ENCODE data around the gene SLC6A7.

The SLC6A7 gene

DNA sequence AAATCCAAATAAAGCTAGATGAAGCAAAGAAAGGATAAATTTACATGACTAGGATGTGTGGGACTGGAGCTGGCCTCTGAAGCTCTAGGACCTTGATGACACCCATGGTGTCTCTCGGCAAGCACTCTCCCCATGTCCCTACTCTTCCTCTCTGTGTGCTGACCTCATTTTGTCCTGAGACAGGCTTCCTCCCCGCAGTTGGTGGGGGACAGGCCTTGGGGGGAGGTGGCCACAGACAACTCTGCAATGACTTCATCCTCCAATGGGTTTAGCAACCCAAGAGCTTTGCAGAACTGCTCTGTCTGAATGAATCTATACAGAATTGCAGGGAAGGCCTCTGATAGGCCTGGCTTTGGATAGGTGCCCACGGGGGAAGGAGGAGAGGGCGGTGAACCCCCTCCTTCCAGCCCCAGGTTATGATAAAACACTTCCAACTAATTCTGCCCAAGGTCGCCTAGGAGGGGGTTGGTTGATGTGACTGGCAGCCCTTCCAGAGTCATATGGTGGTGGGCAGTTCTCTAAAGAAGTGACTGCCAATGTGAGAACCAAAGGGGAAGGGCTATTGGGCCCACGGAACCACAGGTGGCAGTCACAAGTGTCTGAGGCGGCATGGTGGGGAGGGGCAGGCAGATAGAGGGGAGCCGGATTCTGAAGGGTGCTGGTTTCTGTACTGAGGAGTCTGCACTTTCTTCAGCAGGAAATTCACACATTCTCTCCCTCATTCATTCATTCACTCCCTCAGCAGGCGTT lies 6.0 kb downstream of the SLC6A7 start:
- no peak for DNase-seq

DNA sequence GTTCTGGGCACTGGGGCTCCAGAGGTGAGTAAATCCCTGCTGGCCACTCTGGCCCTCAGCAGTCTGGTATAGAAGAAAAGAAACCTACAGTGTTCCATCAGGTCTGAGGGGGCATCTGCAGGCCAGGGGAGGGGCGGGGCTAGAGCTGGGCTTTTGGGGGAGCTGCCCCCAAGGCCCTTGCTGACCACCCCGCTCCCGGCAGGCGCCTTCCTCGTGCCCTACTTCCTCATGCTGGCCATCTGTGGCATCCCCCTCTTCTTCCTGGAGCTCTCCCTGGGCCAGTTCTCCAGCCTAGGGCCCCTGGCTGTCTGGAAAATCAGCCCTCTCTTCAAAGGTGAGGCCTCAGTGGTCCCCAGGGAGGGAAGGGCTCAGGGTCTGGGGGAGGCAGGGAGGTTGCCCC lies 6.7 kb downstream of the SLC6A7 start:
- DNase-seq: no peak

DNA sequence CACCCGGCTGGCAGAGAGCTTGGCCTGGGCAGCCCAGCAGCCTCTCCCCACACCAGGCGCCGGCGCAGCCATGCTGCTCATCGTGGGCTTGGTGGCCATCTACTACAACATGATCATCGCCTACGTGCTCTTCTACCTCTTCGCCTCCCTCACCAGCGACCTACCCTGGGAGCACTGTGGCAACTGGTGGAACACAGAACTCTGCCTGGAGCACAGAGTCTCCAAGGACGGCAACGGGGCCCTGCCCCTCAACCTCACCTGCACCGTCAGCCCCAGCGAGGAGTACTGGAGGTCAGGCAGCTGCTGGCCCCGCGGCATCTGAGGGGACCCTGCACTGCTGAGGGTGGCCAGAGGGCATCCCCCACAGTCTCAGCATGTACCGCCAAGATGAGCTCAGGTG lies 7.1 kb downstream of the SLC6A7 start:
- no peak for DNase-seq

DNA sequence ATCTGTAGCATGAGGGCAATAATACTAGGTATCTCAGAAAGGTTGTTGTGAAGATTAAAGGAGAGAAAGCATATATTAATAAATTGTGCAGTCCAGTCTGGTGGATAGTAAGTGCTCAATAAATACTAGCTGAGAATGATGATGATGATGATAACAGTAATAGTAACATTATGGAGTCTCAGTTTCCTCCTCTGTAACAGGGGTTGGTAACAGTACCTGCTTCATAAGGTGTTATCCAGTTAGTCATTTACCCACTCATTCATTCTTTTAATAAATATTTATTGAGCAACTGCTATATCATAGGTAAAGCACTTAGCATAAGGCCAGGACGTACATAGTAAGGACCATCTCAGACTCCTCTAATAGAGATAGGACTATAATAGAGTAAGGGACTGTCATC lies 7.6 kb downstream of the SLC6A7 start:
- DNase-seq: no peak

DNA sequence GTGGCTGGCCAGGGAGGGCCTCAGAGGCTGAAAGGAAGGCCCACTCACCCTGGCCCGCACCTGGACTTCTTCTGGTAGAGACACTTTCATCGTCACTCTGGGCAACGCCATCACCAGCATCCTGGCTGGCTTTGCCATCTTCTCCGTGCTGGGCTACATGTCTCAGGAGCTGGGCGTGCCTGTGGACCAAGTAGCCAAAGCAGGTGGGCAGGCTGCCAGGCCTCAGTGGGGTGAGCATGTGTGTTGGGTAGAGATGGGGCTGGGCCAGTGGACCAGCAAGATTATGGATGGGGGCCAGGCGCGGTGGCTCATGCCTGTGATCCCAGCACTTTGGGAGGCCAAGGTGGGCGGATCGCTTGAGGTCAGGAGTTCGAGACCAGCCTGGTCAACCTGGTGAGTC lies 12.6 kb downstream of the SLC6A7 start:
- DNase-seq: no peak

DNA sequence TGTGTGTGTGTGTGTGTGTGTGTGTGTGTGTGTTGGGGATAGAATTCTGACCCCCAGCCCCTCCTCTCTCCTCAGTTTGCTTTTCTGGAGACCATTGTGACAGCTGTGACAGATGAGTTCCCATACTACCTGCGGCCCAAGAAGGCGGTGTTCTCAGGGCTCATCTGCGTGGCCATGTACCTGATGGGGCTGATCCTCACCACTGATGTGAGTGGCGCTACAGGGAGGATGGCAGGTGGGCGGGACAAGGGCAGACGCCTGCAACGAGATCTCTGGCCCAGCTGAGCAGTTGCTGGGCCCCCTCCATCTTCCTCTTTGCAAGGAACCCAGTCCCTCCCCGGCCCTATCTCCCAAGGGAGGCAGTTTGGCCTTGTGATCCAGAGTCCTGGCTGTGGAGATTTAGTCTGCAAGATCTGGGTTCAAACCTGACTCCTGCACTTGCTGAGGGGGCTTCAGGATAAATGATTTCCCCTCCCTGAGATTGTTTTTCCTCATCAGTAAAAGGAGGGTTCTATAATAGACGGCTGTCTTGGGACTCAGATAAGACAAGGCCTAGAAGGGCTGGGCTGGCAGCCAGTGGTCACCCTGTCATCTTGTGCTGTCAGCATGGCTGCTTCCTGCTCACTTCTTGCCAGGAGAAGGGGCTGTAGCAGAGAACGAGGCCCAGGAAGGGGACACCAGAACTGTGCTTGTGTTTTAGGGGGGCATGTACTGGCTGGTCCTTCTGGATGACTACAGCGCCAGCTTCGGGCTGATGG lies 14.1 kb downstream of the SLC6A7 start:
- DNase-seq: no peak

DNA sequence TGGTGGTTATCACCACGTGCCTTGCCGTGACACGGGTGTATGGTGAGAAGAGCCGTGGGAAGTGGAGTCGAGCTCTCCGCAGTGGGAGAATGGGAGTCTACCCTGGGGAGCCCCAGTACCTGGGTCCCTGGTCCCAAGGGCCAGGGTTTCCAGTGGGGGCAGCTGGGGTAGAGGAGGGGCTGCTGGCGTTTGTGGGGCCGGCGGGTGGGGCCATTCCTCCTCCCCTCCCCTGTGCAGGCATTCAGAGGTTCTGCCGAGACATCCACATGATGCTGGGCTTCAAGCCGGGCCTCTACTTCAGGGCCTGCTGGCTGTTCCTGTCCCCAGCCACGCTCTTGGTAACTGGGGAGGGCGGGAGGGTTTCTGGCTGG lies 14.7 kb downstream of the SLC6A7 start:
- DNase-seq: no peak

DNA sequence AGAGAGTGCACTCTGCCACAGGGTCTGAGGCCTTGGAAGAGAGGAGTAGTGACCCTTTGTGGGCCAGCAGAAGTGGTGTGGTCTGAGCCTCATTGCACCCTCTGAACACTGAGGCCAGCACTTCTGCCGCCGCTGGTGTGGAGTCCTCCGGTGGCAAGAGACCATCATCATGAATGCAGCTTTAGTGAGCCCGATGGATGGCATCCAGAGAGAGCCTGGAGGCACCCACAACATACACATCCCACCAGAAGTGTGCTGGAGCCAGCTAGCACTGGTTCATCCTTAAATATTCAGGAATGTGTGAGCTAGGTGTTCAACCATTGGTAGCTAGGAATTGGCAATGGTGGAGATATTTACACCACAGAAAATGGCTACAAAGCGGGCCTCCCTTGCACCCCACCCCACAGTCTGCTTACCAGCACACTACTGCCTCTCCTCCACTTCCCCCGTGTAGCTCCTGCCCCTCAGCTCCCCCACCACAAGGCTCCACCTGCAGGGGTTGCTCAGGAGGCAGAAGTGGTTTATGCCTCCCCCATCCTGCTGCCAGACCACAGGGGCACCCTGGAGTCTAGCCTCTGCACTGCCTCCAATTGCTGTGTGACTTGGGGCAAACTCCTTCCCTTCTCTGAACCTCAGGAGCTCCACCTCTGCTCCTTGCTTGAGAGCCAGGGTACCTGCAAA lies 16.4 kb downstream of the SLC6A7 start:
- DNase-seq: no peak

DNA sequence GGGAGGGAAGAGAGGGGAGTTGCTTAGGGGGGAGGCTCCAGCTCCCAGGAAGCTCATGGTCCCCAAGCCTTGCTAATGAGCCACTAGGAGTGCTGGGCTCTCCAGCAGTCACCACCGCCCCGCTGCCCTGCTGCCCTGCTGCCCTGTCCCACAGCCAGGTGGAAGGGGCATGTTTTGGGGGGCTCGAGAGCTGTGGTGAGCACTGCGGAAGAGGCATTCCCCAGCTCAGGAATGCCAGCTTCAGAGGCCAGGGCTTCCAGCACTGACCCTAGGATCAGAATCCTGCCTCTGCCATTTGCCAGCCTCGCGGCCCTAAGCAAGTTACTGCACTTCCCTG lies 16.9 kb downstream of the SLC6A7 start:
- no peak for DNase-seq

DNA sequence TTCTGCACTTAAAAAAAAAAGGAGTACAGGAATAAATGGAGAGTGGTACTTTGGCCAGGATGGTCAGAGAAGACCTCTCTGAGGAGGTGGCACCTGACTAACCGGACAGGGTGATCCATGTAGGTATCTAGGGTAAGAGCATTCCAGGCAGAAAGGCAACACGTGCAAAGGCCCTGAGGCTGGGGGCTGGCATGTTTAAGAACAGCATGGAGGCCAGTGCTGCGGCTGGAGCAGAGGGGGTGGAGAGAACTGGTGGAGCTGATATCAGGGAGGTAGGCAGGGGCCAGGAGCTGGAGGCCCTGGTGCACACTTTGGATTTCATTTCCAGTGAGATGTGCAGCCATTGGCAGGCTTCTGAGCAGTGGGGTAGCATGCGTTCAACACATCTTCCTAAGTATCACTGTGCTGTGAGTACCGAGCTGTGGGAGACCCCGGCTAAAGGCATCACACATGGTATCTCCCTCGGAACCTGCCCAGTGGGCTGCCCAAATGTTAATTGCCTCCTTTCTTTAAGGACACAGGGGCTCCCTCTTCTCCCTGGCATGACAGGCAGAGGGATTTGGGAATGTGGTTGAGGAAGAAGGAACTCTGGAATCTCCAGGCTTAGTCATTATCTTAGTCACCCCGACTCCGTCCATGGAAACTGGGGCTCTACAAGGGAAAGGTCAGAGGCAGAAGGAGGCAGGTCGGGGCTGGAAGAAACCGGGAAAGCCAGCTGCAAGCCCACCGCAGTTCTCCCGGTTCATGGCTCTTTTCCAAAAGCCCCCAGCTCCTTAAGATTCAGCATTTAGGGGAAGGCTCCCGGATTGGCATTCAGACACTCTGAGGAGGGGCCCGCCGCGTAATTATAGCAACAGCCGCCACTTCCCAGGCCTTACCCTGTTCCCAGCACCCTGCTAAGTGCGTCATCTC lies 18.6 kb downstream of the SLC6A7 start:
- no peak for DNase-seq

DNA sequence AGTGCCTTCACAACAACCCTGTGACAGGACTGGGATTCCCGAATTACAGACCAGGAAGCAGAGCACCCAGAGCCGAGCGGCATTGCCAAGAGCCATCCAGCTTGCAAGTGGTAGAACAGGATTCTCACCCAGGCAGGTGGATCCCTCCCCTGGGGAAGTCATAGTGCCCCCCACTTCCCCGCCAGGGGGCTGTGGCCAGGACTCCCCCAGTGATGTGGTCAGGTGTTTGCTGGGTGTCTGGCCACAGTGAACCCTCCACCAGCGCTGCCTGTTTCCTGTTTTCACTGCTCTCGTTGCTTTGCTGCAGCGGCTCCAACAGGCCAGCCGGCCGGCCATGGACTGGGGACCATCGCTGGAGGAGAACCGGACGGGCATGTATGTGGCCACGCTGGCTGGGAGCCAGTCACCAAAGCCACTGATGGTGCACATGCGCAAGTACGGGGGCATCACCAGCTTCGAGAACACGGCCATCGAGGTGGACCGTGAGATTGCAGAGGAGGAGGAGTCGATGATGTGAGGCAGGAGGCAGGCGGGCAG lies 19.3 kb downstream of the SLC6A7 start:
- no peak for DNase-seq

DNA sequence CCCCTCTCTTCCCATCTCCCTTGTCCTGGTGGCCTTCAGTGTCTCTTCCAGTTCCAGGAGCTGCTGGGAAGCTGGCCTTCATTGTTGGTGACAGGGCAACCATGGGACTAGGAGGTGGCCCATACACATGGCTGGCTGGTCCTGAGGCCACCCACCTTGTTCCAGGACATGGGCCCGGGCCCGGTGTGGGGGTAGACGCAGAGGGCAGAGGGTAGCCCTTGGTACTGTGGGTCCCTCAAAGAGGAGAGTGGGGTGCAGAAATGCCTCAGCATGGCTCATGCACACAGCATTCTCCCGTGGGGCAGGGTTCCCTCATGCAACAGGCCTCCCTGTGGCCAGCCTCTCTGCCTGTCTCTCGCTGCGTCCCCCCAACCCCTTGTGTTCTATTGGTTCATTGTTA lies 20.8 kb downstream of the SLC6A7 start:
- no peak for DNase-seq

DNA sequence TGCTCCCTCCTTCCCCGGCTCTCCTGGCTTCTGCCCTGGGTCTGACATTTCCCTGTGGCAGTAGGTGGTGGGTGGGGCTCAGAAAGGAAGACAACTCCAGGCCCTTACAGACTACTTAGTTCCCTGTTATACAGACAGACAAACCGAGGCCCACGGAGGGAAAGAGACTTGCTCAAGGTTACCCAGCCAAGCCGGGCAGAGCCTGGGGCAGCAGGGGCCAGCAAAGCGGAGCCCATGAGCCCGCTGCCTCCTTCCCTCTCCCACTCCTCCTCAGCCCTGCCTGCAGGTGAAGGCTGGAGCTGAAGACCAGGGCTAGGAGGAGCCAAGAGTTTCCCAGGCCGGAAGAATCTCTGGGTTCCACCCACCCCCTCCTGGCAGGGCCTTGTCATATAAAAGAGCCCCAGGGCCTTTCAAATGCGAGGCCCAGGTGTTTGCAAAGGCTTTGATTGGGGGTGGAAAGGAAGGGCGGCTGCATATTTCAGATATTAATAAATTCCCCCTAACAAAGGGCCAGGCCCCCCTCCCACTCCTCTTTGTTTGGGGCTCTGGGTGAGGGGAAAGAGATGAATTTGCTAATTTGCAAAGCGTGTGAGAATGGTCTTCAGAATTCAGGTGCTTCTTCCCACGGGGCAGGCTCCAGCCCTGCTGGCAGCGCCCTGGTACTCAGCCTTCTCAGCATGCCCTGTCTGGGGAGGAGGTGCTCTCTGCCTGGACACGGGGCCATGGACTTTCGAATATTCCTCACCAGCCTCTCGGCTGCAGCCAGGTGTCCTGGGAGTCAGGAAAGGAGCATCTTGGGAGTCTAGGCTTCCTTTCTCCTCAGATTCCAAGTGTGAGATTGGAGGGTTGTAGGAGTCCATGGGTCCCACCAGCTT lies 21.5 kb downstream of the SLC6A7 start:
- no peak for DNase-seq

DNA sequence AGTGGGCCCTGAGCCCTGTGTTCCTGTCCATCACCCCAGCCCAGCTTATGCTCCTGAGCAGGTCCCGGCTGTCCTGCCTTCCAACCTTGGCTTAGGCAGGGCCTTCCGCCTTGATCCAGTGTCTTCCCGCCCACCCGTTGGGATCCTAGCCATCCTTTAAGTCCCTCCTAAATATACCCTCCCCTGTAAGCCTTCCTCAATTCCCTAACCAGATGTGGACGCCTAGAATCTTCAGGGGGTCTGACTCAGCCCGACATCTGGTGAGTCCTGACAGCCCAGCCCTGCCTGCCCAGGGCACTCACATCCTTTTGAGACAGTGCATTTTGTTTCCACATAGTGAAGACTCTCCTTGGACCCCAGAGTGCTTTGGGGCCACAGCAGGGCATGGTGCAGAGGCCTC lies 23.7 kb downstream of the SLC6A7 start:
- DNase-seq: no peak

DNA sequence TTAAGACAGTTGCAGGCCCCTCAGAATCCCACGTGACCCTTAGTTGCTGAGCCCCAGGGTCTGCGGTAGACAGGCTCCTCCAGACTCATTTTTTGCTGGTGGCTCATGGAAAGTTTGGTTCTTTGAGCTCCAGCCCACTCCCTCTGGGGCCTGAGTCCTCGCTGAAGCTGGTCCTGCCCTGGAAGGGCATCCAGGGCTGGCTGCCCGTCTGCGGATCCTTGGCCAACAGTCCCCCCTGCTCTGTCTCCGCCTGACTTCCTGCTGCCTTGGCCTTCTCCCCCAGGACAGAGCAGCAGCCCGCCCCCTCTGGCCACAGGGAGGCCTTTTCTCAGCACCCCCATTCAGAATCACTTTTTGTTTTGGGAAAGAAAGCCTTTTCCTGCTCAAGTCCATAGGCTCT lies 24.4 kb downstream of the SLC6A7 start:
- DNase-seq: no peak

DNA sequence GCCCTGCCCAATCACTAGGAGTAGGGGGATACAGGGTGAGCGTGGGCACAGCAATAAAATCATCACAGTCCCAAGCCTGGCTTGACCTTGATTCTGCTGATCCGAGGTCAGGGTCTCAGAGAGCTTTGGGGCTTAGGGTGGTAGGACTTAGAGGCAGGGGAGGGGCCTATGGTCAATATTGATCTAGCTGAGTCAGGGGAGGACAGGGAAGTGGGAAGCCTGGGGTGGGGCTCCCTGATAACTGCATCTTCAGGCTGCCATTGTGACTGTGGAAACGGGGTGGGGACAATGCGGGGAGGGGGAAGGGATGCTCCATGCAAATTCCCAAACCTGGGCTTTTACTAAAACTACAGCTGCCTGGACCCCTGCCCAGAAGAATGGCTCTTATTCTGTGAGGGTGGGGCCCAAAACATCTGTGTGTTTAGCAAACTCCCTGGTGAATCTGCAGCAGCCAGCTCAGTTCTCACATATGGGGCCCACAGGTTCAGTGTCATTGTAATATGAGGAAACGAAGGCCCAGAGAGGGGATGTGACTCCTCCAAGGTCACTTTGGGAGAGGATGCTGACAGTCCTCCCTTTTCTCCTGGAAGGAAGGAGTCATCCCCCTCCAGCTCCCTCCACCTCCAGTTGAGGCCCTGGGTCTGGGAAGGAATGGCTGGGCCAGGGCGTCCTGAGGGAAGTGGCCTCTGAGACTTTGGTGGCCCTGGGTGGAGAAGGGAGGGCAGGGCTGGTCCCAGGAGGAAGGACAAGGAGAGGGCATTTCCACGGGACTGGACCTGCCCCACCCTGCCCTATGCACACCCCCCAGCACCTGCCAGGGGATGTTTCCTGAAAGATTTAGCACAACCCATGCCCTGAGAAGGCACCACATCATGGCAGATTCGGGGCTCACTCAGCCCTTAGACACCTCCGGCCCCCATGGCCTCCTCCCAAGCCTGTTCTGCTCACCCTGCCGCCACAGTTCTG lies 26.4 kb downstream of the SLC6A7 start:
- no peak for DNase-seq

DNA sequence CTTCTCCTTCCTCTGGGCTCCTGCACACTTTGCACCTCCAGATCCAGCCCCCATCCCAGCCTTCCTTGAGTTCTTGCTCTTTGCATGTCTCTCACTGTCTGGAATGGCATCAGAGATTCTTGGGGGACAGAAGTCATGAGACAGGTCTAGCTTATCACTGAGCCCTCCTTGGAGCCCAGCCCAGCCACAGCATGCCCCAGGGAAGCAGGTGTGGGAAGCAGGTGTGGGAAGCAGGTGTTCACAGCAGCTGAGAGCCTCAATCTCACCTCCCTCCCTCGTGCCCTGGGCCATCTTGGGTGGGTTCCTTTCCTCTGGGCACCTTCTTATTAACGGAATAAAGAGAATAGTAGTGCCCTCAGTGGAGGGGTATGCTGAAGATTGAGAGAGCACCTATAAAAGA lies 27.2 kb downstream of the SLC6A7 start:
- DNase-seq: no peak

DNA sequence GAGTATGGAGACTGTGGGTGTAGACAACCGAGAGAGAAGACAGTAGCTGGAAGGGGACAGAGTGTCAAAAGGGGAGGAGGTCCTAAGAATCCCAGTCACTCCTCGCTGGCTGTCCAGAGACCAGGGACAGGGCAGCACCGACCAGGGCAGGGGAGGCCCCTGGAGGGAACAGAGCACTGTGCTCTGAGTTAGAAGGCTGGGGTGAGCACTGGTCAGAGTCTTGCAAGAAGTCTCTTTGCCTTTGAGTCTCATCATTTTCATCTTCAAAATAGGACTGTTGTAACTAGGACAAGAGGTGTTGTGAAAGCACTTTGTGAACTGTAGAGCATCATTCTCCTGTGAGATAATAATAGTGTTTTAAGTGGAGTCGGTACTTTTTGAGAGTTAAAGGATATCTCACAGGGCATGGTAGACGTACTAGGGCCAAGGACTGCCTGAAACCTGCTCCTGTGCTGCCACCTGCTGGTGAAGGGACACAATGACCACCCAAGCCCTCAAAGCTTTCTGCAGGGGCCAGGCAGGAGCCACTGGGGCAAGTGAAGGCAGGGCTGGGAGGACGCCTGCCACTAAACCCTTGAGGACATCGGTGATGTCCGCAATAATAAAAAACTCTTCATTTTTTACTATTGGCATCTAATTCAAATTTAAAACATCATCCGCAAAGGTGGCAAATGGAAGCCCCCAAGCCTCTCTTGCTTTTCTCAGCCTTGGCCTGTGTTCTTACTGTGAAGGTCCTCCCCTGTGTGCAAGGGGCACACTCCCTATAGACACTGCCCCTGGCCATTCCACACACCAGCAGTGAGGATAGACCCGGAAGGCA lies 28.2 kb downstream of the SLC6A7 start:
- DNase-seq: peak; percentile 75 to 79

DNA sequence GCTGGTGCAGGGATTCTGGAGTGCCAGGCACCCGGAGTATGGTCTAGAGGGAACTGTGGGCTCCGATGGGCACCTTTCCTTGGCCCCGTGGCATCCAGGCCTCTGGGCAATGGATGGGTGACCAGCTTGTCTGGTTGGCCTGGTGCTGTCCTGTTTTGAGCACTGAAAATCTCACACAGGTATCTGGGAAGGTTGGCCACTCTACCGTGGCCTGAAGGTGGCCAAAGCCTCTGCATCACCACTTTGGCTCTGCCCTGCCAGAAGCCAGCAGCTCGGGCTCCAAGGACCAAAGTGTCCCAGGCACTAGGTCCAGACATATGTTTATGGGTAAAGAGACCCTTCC lies 28.8 kb downstream of the SLC6A7 start:
- DNase-seq: no peak

DNA sequence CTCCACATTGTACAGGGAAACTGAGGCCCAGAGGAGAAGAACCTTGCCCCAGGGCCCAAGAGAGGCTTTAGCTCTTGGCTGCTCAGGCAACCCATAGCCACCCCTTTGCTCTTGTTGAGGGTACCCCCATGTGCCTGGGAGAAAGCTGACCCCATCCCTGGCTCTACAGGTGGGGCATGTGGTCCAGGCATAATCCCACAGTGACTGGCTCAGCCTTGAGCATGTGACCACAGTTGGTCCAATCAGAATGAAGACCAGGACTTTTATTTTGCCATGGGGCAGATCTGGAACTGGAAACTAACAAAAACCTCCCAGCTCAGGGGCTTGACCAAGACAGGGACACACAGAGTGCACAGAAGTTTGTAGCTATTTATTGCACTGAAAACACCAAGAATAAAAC lies 29.3 kb downstream of the SLC6A7 start:
- no peak for DNase-seq
